H1 (cell line): ENCODE results near the gene ZNF831. TPM values are rescaled to one million over a fixed set of nuclear protein-coding genes. Genes with fewer than 3 reads are reported as not detected.

Experiments
- CTCF ChIA-PET: fragments of 300-600 bp; sonication (Branson Sonifier 250); formaldehyde crosslinking; loops from one replicate; lab custom pipeline; 2021; ENCODE audit not compliant: partially characterized antibody; lab: Charles Lee
- POLR2A ChIA-PET: fragments of 300-600 bp; sonication (Branson Sonifier 250); formaldehyde crosslinking; loops from one replicate; lab custom pipeline; 2021; ENCODE audit warnings: inconsistent platforms; ENCODE audit not compliant: partially characterized antibody; lab: Charles Lee
- DNase-seq, 2 experiments: peaks; one replicate each; pipeline versions ENCODE4 v3.0.0 to v3.0.0-alpha.2; 2010 to 2022; ENCODE audit warnings: low spot score in 2 of 2, low read depth in 1 of 2, mixed read lengths in 1 of 2
- FAIRE-seq: peaks from 2 replicates; lab custom pipeline; 2011; peaks lifted over from hg19 to GRCh38; lab: Jason Lieb, UNC
- H2AFZ ChIP-seq: 2 replicates; pipeline ENCODE4 v1.8.1; 2012; ENCODE audit warnings: low read length, inconsistent platforms
- H2AK5ac ChIP-seq: 2 replicates; pipeline ENCODE4 v1.6.1; 2013; ENCODE audit warnings: low read depth, low read length
- H2BK120ac ChIP-seq: replicated peaks from 2 replicates; pipeline ENCODE3; 2013; ENCODE audit warnings: low read depth, low read length, inconsistent platforms
- H2BK12ac ChIP-seq: 2 replicates; pipeline ENCODE4 v1.6.1; 2013; ENCODE audit warnings: low read depth, low read length
- H2BK15ac ChIP-seq: 2 replicates; pipeline ENCODE4 v1.6.1; 2013; ENCODE audit warnings: low read length
- H2BK20ac ChIP-seq: 2 replicates; pipeline ENCODE4 v1.6.1; 2013; ENCODE audit warnings: low read length
- H2BK5ac ChIP-seq: 2 replicates; pipeline ENCODE4 v1.6.1; 2013; ENCODE audit warnings: low read depth, low read length
- H3K14ac ChIP-seq: 2 replicates; pipeline ENCODE4 v1.6.1; 2013; ENCODE audit warnings: inconsistent platforms; ENCODE audit not compliant: insufficient read length
- H3K18ac ChIP-seq: 2 replicates; pipeline ENCODE4 v1.6.1; 2013; ENCODE audit warnings: low read length; ENCODE audit errors: extremely low read depth
- H3K23ac ChIP-seq: 2 replicates; pipeline ENCODE4 v1.6.1; 2013; ENCODE audit warnings: inconsistent platforms; ENCODE audit not compliant: insufficient read length
- H3K23me2 ChIP-seq: 2 replicates; pipeline ENCODE4 v1.6.1; 2013; ENCODE audit warnings: low read depth, low read length
- H3K27ac ChIP-seq: 2 replicates; pipeline ENCODE4 v1.6.1; 2011; ENCODE audit warnings: low read depth, low read length, inconsistent platforms
- H3K27me3 ChIP-seq, 4 experiments: replicated peaks in 1 of 4; 1 replicate in 1 of 4; 2 replicates in 3 of 4; pipeline versions ENCODE4 v1.6.1 to v1.8.1; 2011 to 2013; ENCODE audit warnings: low read length in 3 of 4, mild to moderate bottlenecking in 3 of 4, inconsistent platforms in 2 of 4, mixed read lengths in 2 of 4, moderate library complexity in 1 of 4; ENCODE audit not compliant: control insufficient read depth in 3 of 4, insufficient read depth in 3 of 4; ENCODE audit errors: extremely low read depth in 1 of 4
- H3K36me3 ChIP-seq, 4 experiments: 2 replicates each; pipeline versions ENCODE4 v1.6.1 to v1.8.1; 2011 to 2013; ENCODE audit warnings: mild to moderate bottlenecking in 4 of 4, low read length in 3 of 4, moderate library complexity in 2 of 4, control low read depth in 1 of 4, inconsistent platforms in 1 of 4; ENCODE audit not compliant: insufficient read depth in 4 of 4, control insufficient read depth in 2 of 4
- H3K4ac ChIP-seq: replicated peaks from 2 replicates; pipeline ENCODE3; 2013; ENCODE audit warnings: low read length, low read depth, mixed read lengths, inconsistent platforms; ENCODE audit not compliant: insufficient read length
- H3K4me1 ChIP-seq, 4 experiments: replicated peaks in 1 of 4; 1 replicate in 1 of 4; 2 replicates in 3 of 4; pipeline versions ENCODE4 v1.6.1 to v1.8.1; 2011 to 2013; ENCODE audit warnings: low read length in 3 of 4, inconsistent platforms in 2 of 4, mixed read lengths in 1 of 4; ENCODE audit not compliant: insufficient read depth in 4 of 4, control insufficient read depth in 3 of 4
- H3K4me2 ChIP-seq, 2 experiments: 2 replicates each; pipeline versions ENCODE4 v1.6.1 to v1.8.1; 2011 to 2013; ENCODE audit warnings: low read depth in 2 of 2, low read length in 2 of 2, control low read depth in 1 of 2, inconsistent platforms in 1 of 2, mild to moderate bottlenecking in 1 of 2; ENCODE audit not compliant: insufficient read depth in 1 of 2
- H3K4me3 ChIP-seq, 4 experiments: fragments of 200-600, 300-600 bp in 1 of 4; sonication (generic), shearing (Covaris generic), sonication (Bioruptor Twin) in 1 of 4; 2 replicates each; pipeline versions ENCODE4 v1.5.1 to v1.8.1; 2011 to 2016; ENCODE audit warnings: low read length in 4 of 4, low read depth in 3 of 4, control low read depth in 2 of 4, inconsistent platforms in 2 of 4, mild to moderate bottlenecking in 2 of 4, mixed read lengths in 1 of 4, moderate library complexity in 1 of 4; ENCODE audit not compliant: insufficient read depth in 2 of 4; ENCODE audit errors: extremely low read depth in 1 of 4
- H3K56ac ChIP-seq: replicated peaks from 2 replicates; pipeline ENCODE3; 2013; ENCODE audit warnings: low read depth, mild to moderate bottlenecking, mixed read lengths, low read length, inconsistent platforms; ENCODE audit not compliant: insufficient read length
- H3K79me1 ChIP-seq: 2 replicates; pipeline ENCODE4 v1.6.1; 2013; ENCODE audit warnings: low read depth, low read length, control low read depth
- H3K79me2 ChIP-seq, 2 experiments: 2 replicates each; pipeline versions ENCODE4 v1.6.1 to v1.8.1; 2012 to 2013; ENCODE audit warnings: low read length in 2 of 2, mild to moderate bottlenecking in 2 of 2, inconsistent platforms in 1 of 2; ENCODE audit not compliant: insufficient read depth in 2 of 2, control insufficient read depth in 1 of 2
- H3K9ac ChIP-seq, 4 experiments: replicated peaks in 1 of 4; 1 replicate in 1 of 4; 2 replicates in 3 of 4; pipeline versions ENCODE4 v1.6.1 to v1.8.1; 2011 to 2013; ENCODE audit warnings: low read depth in 3 of 4, low read length in 3 of 4, control low read depth in 2 of 4, mild to moderate bottlenecking in 2 of 4, moderate library complexity in 2 of 4, inconsistent platforms in 1 of 4; ENCODE audit errors: extremely low read depth in 1 of 4
- H3K9me3 ChIP-seq, 2 experiments: 2 replicates each; pipeline versions ENCODE4 v1.6.1 to v1.8.1; 2012 to 2013; ENCODE audit warnings: mild to moderate bottlenecking in 2 of 2, moderate library complexity in 2 of 2, control low read depth in 1 of 2, inconsistent platforms in 1 of 2, low read depth in 1 of 2, low read length in 1 of 2, mixed read lengths in 1 of 2; ENCODE audit not compliant: insufficient read depth in 2 of 2
- H4K20me1 ChIP-seq, 2 experiments: replicated peaks in 1 of 2; 2 replicates each; pipeline versions ENCODE3 to v1.8.1; 2011 to 2013; ENCODE audit warnings: inconsistent platforms in 2 of 2, low read length in 2 of 2, mild to moderate bottlenecking in 1 of 2; ENCODE audit not compliant: insufficient read depth in 2 of 2, control insufficient read depth in 1 of 2
- H4K5ac ChIP-seq: 2 replicates; pipeline ENCODE4 v1.6.1; 2013; ENCODE audit warnings: low read length, low read depth, mixed read lengths, inconsistent platforms; ENCODE audit not compliant: insufficient read length
- H4K8ac ChIP-seq: 2 replicates; pipeline ENCODE4 v1.8.0; 2013; ENCODE audit warnings: mild to moderate bottlenecking, moderate library complexity, low read length, inconsistent platforms; ENCODE audit not compliant: insufficient read depth; ENCODE audit errors: extremely low read depth
- H4K91ac ChIP-seq: replicated peaks from 2 replicates; pipeline ENCODE3; 2013; ENCODE audit warnings: low read length, mixed read lengths, inconsistent platforms; ENCODE audit not compliant: insufficient read length
- BACH1 ChIP-seq: IDR thresholded peaks from 2 replicates; pipeline ENCODE4 v1.6.1; 2012; ENCODE audit warnings: low read length, improper control_type of control experiment
- CEBPB ChIP-seq: IDR thresholded peaks from 2 replicates; pipeline ENCODE4 v1.6.1; 2012; ENCODE audit warnings: low read depth, low read length
- CHD2 ChIP-seq: IDR thresholded peaks from 2 replicates; pipeline ENCODE4 v1.6.1; 2012; ENCODE audit warnings: low read length, improper control_type of control experiment
- GTF2F1 ChIP-seq: IDR thresholded peaks from 2 replicates; pipeline ENCODE4 v1.6.1; 2012; ENCODE audit warnings: low read depth, low read length, improper control_type of control experiment, borderline replicate concordance
- KDM5A ChIP-seq: fragments of 200-600 bp; IDR thresholded peaks from 2 replicates; pipeline ENCODE4 v1.7.1; 2012; ENCODE audit warnings: mild to moderate bottlenecking, low read length, inconsistent platforms, mixed read lengths
- NANOG ChIP-seq: IDR thresholded peaks from 2 replicates; pipeline ENCODE4 v1.6.1; 2011; ENCODE audit warnings: low read length, low read depth, mild to moderate bottlenecking, inconsistent platforms; ENCODE audit not compliant: insufficient read depth, poor library complexity, severe bottlenecking
- RNF2 ChIP-seq: fragments of 200-900, 300-1000 bp; sonication (generic); IDR thresholded peaks from 2 replicates; pipeline ENCODE4 v1.7.1; 2016; ENCODE audit warnings: borderline replicate concordance, low read depth, mild to moderate bottlenecking, antibody characterized with exemption, low read length; ENCODE audit not compliant: poor library complexity, severe bottlenecking; ENCODE audit errors: missing control alignments
- SAP30 ChIP-seq: fragments of 300-600 bp; sonication (generic); IDR thresholded peaks from 2 replicates; pipeline ENCODE4 v1.7.1; 2012; ENCODE audit warnings: low read length, moderate library complexity, mild to moderate bottlenecking, inconsistent platforms; ENCODE audit not compliant: insufficient read depth, insufficient replicate concordance
- SP2 ChIP-seq: IDR thresholded peaks from 2 replicates; pipeline ENCODE4 v1.6.1; 2012; ENCODE audit warnings: mild to moderate bottlenecking, low read length, inconsistent platforms
- WGBS, 2 experiments: shearing (Covaris generic) in 1 of 2; methylation state at CpG; one replicate each; pipeline versions ENCODE4 v1.1.6 to v1.1.7; 2013 to 2015; ENCODE audit warnings: low lambda C conversion rate in 2 of 2, mixed read lengths in 2 of 2, inconsistent platforms in 1 of 2, low coverage in 1 of 2, missing lambda C conversion rate in 1 of 2; ENCODE audit not compliant: insufficient replicate concordance in 2 of 2, insufficient coverage in 1 of 2, insufficient read length in 1 of 2; ENCODE audit errors: extremely low coverage in 1 of 2, missing lambda C conversion rate in 1 of 2; 5-methylcytosine and 5-hydroxymethylcytosine counted together
- polyA plus RNA-seq, 7 experiments: library from polyadenylated mRNA; depleted of rRNA in 3 of 7; stranded (reverse) in 5 of 7; unstranded in 2 of 7; fragments of >200 nt in 5 of 7; fragments of 200-250 nt in 2 of 7; gene quantifications; 1 replicate in 5 of 7; 2 replicates in 1 of 7; 4 replicates in 1 of 7; pipeline versions ENCODE4 v1.2.1 to v1.2.3, GENCODE V29; 2011 to 2013; ENCODE audit warnings: missing spikeins in 2 of 7, mixed read lengths in 2 of 7
- total RNA-seq: library from RNA; stranded (reverse); fragmentation: NEBNext Ultra II Directional; extraction: Animal tissue kit (Norgen Biotek cat#: 25700); gene quantifications from 2 replicates; pipeline ENCODE4 v1.2.1, GENCODE V29; 2021
- TF ChIP-seq, protein P1 (sequence below): IDR thresholded peaks from 2 replicates; pipeline ENCODE4 v1.6.1; 2012; ENCODE audit warnings: inconsistent platforms
- TF ChIP-seq, protein P2 (sequence below): IDR thresholded peaks from 2 replicates; pipeline ENCODE4 v1.6.1; 2011; ENCODE audit warnings: low read length, improper control_type of control experiment

The ZNF831 gene
- total and polyA plus RNA-seq, 2 of the 8 experiments (the other 6 are each of a cell fraction or from before 2014, with no cell fraction given), result not detected

DNA sequence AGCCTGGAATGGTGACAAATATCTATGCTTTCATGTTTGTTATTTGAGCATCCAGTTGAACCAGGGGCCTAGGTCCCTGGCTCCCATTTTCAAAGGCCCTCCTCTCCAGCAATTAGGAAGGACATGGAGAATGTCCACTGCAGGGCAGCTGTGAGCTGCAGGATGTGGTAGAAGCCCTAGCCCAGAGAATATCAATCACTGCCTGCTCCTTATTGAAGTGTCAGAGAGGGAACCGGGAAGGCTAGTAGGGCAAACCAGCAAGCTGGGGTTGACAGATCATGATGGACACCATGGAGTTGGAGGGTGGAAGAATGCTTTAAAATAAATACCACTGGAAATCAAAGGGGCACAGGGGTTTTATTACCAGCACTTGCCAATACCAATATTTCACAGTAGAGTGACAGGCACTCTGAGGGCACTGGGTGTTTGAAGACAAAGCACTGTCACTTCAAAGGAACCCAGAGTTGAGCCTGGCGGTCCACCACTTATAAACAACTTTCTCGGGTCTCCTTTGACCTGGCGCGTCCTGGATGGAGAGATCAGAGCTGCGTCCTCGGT lies 47.7 kb downstream of the ZNF831 start:
- no peak overlapping the region for H3K4ac ChIP-seq
- no peak for FAIRE-seq
- no peak for TF ChIP-seq KDM5A
- TF ChIP-seq CEBPB, result no peak
- TF ChIP-seq SAP30, result no peak
- TF ChIP-seq BACH1, result no peak
- TF ChIP-seq RNF2, result no peak
- TF ChIP-seq CHD2, result no peak
- TF ChIP-seq, protein P1, sequence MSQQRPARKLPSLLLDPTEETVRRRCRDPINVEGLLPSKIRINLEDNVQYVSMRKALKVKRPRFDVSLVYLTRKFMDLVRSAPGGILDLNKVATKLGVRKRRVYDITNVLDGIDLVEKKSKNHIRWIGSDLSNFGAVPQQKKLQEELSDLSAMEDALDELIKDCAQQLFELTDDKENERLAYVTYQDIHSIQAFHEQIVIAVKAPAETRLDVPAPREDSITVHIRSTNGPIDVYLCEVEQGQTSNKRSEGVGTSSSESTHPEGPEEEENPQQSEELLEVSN, result no peak
- TF ChIP-seq, protein P2, sequence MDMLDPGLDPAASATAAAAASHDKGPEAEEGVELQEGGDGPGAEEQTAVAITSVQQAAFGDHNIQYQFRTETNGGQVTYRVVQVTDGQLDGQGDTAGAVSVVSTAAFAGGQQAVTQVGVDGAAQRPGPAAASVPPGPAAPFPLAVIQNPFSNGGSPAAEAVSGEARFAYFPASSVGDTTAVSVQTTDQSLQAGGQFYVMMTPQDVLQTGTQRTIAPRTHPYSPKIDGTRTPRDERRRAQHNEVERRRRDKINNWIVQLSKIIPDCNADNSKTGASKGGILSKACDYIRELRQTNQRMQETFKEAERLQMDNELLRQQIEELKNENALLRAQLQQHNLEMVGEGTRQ, result no peak
- no peak for TF ChIP-seq GTF2F1
- TF ChIP-seq NANOG, result no peak
- no peak for TF ChIP-seq SP2

More for the DNA sequence above, 47.7 kb downstream of the ZNF831 start:
- no peak overlapping the region for H3K18ac ChIP-seq
- no peak overlapping the region for H4K91ac ChIP-seq
- H3K27ac ChIP-seq, result no peak overlapping the region
- no peak overlapping the region for H2BK20ac ChIP-seq
- no peaks in the 10 kb centered on the region for H3K79me1 ChIP-seq
- H3K79me2 ChIP-seq, result no peaks in the 10 kb centered on the region
- H3K14ac ChIP-seq, result no peak overlapping the region
- WGBS, 2 experiments, result 87% methylated on average over 7 of the region's 7 CpGs; no CpG with 5 or more reads in 1 of the 2 experiments
- H3K23me2 ChIP-seq, result no peaks in the 10 kb centered on the region
- H3K9me3 ChIP-seq, result no peaks in the 10 kb centered on the region
- no peak overlapping the region for H3K56ac ChIP-seq
- no peaks in the 10 kb centered on the region for H3K36me3 ChIP-seq
- no peak overlapping the region for H2BK120ac ChIP-seq
- no peak overlapping the region for H3K4me3 ChIP-seq
- no peak overlapping the region for H4K8ac ChIP-seq
- no peak for DNase-seq
- no peak overlapping the region for H4K5ac ChIP-seq
- H3K27me3 ChIP-seq, result peaks cover 0 to 3% (median 1%) of the 10 kb centered on the region in 4 experiments; a peak in 1 of 7 replicates
- no peak overlapping the region for H2AFZ ChIP-seq
- no peak overlapping the region for H3K23ac ChIP-seq
- H3K4me1 ChIP-seq, result peaks cover 0 to 5% (median 2%) of the 10 kb centered on the region in 4 experiments; a peak in 2 of 7 replicates
- POLR2A ChIA-PET, result no interaction called here
- no peak overlapping the region for H2AK5ac ChIP-seq
- CTCF ChIA-PET, result interaction anchor here (0.7 to 2.9 kb wide), 5 partner anchors 11 to 655 kb away, joined by 3 to 20 read pairs (median 4); no protein-coding TSS in a partner anchor
- H3K4me2 ChIP-seq, result no peak overlapping the region
- no peak overlapping the region for H2BK15ac ChIP-seq
- no peak overlapping the region for H2BK5ac ChIP-seq
- H3K9ac ChIP-seq, result no peak overlapping the region
- no peaks in the 10 kb centered on the region for H4K20me1 ChIP-seq
- H2BK12ac ChIP-seq, result no peak overlapping the region
